ENCODE data around the gene RYR2.
"Not testable (repeated sequence)": the region's sequence is repeated elsewhere in the genome, so short reads cannot be mapped to it uniquely, and the experiment has no call there.

The RYR2 gene

GRCh38 chr1:237091691-237092090 is 49.7 kb downstream of the RYR2 start:
- DNase-seq, result no peak

- no peak for DNase-seq
Measured at GRCh38 chr1:237093691-237094090, 51.7 kb downstream of the RYR2 start.

GRCh38 chr1:237098541-237098940 is 56.6 kb downstream of the RYR2 start:
- DNase-seq, result no peak

GRCh38 chr1:237103021-237103420 is 61.0 kb downstream of the RYR2 start:
- no peak for DNase-seq

GRCh38 chr1:237104096-237104495 is 62.1 kb downstream of the RYR2 start:
- no peak for DNase-seq

- DNase-seq, result no peak
Measured at GRCh38 chr1:237105826-237106225, 63.8 kb downstream of the RYR2 start.

GRCh38 chr1:237108297-237109040 is 66.5 kb downstream of the RYR2 start:
- DNase-seq, result no peak

- DNase-seq, result no peak
Measured at GRCh38 chr1:237111807-237112206, 69.8 kb downstream of the RYR2 start.

GRCh38 chr1:237112663-237113062 is 70.7 kb downstream of the RYR2 start:
- no peak for DNase-seq

- DNase-seq, result no peak
Measured at GRCh38 chr1:237115035-237115434, 73.1 kb downstream of the RYR2 start.

- DNase-seq, result no peak
Measured at GRCh38 chr1:237119091-237119490, 77.1 kb downstream of the RYR2 start.

GRCh38 chr1:237120683-237121082 is 78.7 kb downstream of the RYR2 start:
- DNase-seq, result no peak

- no peak for DNase-seq
Measured at GRCh38 chr1:237124856-237125462, 83.0 kb downstream of the RYR2 start.

- no peak for DNase-seq
Measured at GRCh38 chr1:237126180-237126579, 84.2 kb downstream of the RYR2 start.

- DNase-seq, result not testable (repeated sequence)
Measured at GRCh38 chr1:237127301-237127700, 85.3 kb downstream of the RYR2 start.

GRCh38 chr1:237133921-237134320 is 91.9 kb downstream of the RYR2 start:
- no peak for DNase-seq

GRCh38 chr1:237134929-237135328 is 92.9 kb downstream of the RYR2 start:
- DNase-seq, result no peak

GRCh38 chr1:237138551-237138950 is 96.6 kb downstream of the RYR2 start:
- DNase-seq, result no peak

- no peak for DNase-seq
Measured at GRCh38 chr1:237139732-237140131, 97.7 kb downstream of the RYR2 start.

- no peak for DNase-seq
Measured at GRCh38 chr1:237140986-237141385, 99.0 kb downstream of the RYR2 start.

GRCh38 chr1:237141502-237141901 is 99.5 kb downstream of the RYR2 start:
- DNase-seq, result no peak

- no peak for DNase-seq
Measured at GRCh38 chr1:237145379-237146135, 103.6 kb downstream of the RYR2 start.

GRCh38 chr1:237146241-237146640 is 104.3 kb downstream of the RYR2 start:
- DNase-seq, result no peak

- no peak for DNase-seq
Measured at GRCh38 chr1:237149857-237150256, 107.9 kb downstream of the RYR2 start.
